Activated effector memory CD4-positive, alpha-beta T cell treated with anti-CD3 and anti-CD28 coated beads, Interleukin-2, amount 50 U/mL, for 16 hours (primary cell): ENCODE results near the gene COL1A1.
A peak's percentile ranks its signal among the peaks of the same experiment; 100 is the strongest.

Experiments
- DNase-seq: peaks from one replicate; pipeline ENCODE4 v3.0.0-alpha.2; 2020

COL1A1 gene

DNA sequence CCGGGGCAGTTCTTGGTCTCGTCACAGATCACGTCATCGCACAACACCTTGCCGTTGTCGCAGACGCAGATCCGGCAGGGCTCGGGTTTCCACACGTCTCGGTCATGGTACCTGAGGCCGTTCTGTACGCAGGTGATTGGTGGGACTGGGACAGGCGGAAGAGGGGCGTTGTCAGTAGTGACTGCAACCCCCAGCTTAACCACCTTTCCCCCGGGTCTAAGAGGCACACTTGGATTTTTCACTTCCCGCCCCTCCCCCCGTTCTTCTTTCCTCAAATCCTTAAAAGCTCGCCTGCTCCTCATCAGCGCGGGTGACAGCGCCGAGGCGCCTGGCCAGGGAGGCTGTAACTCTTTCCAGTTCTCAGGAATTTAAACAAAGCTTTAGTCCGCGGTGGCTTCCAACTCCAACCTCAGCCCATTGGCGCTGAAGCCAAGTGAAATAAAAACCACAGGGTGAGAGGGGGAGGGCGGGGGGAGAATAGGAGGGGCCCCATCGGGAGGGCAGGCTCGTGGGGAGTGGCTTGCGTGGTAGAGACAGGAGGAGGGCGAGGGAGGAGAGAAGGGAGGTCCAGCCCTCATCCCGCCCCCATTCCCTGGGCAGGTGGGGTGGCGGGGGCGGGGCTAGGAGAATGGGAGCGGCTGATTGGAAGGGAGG is 1.5 kb downstream of the COL1A1 start:
- DNase-seq, result peak; percentile 85

DNA sequence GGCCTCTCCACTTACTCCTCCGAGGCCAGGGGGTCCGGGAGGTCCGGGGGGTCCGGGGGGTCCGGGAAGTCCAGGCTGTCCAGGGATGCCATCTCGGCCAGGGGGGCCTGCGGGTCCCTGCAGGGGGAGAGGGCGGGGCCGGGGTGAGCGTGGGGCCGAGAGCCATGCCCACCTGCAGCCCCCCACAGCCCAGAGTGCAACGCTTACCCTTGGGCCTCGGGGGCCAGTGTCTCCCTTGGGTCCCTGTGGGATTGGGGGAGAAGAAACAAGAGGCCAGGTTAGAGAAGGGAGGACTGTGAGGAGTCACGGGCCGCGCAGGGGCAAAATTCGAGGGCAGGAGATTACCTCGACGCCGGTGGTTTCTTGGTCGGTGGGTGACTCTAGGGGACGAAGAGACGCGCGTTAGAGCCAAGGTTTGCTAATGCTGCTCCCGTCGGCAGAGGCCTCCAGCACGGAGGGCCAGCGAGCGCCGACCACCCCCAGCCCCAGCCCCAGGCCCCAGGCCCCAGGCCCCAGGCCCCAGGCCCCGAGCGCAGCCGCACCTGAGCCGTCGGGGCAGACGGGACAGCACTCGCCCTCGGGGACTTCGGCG is 2.1 kb downstream of the COL1A1 start:
- no peak for DNase-seq

DNA sequence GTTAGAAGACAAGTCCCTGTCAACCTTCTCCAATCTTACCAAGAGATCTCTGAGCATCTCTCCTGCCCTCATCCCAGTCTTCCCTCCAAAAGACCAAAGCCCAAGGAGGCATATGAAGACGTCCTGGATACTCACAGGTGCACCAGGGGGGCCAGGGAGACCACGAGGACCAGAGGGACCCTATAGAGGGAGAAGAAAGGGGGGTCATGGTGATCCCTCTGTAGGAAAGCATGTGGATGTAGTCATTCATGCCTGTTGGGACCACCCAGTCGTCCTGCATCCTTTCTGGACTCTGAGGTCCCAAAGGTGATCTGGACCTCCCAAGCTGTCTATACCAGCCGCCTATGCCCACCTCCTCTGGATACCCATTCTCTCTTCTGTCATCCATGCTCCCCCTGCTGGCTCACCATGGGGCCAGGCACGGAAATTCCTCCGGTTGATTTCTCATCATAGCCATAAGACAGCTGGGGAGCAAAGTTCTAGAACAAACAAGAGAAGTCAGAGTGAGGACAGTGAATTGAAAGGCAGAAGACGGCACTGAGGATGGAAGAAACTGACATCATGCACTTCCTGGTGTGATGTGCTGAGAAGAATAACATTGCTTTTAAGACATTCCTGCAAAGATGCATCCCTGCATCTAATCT is 3.3 kb downstream of the COL1A1 start:
- DNase-seq, result peak; percentile 82

DNA sequence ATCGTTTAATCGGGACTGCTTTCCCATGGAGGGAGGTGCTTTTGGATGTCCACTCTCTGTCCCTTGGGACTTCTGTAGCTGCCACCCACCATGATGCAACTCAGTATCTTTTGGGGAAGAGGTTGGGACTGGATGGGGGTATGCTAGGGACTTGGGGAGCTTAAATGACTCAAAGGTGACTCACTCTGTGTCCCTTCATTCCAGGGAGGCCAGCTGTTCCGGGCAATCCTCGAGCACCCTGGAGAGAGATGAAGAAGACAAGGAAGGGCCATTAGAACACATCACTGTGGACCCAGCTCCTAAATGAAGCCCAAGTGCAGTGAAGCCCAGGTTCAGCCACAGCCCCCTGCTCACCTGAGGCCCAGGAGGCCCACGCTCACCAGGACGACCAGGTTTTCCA is 4.6 kb downstream of the COL1A1 start:
- DNase-seq, result no peak

DNA sequence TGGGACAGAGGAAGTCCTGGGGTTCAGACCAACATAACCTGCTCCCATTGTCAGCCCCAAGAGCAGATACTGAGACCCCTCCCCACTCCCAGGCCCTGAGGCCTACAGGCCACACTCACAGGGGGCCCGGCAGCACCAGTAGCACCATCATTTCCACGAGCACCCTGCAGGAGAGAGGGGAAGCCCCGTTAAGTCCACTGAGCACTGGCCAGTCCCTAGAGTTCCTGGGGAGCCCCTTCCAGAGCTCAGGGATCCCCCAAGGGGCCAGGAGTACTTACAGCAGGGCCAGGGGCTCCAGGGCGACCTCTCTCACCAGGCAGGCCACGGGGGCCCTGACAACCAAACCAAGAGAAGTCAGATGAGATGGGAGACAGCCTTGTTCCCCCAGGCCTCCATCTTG is 5.4 kb downstream of the COL1A1 start:
- DNase-seq, result no peak

DNA sequence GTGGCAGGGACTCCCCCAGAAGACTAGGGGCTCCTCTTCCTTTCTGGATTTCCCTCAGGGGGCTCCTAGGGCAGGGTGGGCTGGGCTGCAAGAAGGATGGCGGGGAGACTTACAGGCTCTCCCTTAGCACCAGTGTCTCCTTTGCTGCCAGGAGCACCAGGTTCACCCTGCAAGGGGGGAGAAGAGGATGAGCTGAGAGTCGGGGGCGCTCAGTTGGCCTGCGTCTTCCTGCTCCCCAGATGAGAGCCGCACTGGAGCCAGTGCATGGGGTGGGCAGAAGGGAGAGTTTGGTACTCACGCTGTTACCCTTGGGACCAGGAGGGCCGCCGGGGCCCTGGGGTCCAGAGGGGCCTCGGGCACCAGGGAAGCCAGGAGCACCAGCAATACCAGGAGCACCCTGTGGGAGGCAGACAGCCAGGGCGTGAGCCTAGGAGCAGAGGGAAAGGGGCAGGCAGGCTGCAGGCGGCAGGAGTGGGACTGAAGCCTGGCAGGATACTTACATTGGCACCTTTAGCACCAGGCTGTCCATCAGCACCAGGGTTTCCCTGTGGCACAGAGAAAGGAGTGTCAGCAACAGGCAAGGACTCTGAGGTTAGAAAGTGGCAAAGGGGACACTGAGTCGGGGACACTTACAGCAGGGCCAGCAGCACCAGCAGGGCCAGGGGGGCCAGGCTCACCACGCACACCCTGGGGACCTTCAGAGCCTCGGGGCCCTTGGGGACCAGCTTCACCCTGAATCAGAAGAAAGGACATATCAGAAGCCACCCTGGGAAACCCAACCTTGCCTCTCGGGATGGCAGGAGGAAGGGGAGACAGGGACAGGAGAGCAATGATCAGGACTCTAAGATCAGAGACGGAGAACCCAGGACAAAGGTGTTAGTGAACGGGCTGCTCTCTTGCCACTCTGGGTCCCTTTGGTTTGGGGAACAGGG is 6.2 kb downstream of the COL1A1 start:
- no peak for DNase-seq

DNA sequence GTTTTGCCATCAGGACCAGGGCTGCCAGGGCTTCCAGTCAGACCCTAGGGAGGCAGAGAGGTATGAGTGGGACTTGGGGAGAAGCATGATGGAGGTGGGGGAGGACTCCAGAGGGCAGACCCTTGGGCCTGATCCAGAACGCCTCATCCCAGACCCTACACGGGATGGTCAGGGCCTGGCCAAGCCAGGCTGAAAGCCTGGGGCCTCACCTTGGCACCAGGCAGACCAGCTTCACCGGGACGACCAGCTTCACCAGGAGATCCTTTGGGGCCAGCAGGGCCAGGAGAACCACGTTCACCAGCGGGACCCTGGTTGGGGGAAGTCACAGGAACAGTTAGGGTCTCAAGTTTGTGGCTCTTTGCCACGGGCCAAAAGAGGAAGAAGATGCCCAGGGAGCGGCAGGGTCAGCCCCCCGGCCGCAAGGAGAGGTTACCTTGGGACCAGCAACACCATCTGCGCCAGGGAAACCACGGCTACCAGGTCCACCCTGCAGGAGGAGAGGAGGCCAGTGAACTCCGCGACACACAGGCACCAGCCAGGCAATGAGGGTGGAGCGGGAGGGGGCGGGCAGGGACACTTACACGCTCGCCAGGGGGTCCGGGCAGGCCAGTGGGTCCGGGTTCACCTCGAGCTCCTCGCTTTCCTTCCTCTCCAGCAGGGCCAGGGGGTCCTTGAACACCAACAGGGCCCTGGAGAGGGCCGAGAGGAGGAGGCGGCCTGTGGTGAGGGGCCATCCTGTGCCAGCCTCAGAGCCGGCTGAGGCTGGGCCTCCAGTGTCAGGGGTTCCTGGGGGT is 7.1 kb downstream of the COL1A1 start:
- DNase-seq, result no peak

DNA sequence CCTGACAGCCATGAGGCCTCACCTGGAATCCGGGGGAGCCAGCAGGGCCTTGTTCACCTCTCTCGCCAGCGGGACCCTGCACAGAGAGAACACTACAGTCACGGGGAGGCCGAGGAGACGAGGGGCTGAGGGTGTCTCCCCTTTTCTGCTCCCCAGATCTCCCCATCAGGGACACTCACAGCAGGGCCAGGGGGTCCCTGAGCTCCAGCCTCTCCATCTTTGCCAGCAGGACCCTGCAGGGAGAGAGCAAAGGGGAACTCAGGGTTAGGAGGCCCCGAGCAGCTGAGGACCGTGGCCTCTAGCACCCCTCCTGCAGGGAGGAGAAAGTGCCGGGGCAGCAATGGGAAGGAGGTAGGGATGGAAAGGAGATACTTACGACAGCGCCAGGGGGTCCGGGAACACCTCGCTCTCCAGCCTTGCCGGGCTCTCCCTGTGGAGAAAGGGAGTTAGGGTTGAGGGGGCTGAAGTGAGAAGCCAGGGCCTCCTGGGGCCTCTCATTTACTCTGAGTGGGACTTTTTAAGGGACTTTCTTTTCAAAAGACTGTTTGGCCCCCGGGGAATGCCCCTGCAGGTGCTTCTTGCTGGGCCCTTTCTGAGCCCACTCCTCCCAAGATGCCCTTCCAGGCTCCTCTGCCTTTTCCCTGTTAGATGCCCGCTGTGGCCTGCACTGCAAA is 8.7 kb downstream of the COL1A1 start:
- no peak for DNase-seq

DNA sequence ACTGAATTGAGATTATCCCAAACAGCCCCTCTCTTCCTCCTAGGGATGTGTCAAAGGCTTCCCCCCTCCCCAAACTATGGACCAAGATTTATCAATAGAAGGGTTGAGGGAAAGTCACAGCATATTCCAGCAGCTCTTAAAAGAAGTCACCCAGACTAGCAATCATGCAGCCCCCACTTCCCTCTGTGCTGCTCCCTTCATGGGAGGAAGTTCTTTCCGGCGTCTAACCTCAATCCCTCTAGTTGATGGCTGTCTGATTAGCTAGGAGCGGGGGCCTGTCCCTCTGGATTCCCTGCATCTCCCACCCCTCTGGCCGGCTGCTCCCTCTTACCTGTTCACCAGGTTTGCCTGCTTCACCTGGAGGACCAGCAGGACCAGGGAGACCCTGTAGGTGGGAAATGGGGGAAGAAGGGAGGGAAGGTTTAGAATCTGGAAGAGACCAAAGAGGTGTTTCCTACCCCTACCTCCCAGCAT is 9.2 kb downstream of the COL1A1 start:
- no peak for DNase-seq

DNA sequence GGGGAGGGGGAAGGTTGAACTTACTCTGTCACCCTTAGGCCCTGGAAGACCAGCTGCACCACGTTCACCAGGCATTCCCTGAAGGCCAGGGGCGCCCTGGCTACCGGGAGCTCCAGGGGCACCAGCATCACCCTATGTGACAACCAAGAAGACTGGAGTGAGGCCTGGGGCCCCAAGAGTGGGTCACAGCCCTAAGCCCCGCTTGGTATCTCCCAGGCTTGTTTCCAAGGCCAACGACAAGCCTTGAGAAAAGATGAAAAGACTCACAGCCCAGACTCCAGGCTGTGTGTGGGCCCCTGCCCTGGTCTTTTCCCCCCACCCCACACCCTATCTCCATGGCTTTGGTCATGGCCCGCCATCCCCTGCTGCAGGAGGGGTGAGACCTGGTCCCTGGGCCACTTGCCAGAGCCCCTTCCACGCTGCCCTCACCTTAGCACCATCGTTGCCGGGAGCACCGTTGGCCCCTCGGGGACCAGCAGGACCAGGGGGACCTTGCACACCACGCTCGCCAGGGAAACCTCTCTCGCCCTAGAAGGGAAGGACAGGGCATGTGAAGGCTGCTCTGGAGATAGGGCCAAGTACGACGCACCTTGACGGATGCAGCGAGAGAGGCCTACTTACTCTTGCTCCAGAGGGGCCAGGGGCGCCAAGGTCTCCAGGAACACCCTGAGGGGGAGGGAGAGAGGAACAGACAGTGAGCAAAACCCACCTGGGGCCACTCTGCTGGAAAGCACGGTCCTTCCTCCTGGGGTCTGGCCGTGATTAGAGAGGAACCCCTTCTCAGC is 9.9 kb downstream of the COL1A1 start:
- DNase-seq, result no peak

DNA sequence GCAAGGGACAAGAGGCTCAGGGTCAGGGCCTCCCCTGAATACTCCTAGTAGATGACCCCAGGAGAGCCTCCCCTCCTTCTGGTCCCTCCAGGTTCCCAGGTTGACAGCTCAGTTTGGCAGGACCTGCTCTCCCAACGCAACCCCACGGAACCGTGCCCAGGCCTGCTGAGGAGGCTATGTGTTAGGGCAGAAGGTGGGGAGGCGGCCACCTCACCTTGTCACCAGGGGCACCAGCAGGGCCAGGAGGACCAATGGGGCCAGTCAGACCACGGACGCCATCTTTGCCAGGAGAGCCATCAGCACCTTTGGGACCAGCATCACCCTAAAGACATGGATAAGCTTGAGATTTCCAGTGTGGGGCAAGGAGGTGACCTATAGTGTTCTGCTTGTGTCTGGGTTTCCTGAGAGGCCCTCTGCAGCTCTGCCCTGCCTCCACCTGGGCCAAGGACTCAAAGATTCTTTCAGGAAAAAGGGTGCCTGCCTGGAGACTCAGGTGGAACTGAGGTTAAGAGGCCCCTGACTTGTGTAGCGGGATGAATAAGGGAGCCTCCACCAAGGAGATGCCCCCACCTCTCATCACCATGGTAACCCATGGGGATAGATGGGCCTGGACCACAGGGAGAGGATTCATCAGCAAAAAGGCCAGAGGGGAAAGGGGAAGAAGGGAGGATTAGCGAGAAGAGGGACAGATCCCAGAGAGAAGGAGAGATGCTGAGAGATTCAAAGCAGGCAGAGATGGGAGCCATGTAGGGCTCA is 10.7 kb downstream of the COL1A1 start:
- DNase-seq, result no peak

DNA sequence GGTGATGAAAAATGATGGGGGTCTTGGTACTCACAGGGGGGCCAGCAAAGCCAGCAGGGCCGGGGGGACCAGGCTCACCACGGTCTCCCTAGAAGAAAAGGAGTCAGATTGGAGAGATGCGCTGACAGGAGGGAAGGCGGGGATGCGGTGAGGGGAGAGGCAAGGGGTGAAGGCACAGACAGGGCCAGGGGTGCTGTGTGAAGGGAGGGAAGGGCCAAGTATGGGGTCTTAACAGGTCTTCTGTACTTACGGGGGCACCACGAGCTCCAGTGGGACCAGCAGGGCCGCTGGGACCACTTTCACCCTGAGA is 11.2 kb downstream of the COL1A1 start:
- DNase-seq, result no peak

DNA sequence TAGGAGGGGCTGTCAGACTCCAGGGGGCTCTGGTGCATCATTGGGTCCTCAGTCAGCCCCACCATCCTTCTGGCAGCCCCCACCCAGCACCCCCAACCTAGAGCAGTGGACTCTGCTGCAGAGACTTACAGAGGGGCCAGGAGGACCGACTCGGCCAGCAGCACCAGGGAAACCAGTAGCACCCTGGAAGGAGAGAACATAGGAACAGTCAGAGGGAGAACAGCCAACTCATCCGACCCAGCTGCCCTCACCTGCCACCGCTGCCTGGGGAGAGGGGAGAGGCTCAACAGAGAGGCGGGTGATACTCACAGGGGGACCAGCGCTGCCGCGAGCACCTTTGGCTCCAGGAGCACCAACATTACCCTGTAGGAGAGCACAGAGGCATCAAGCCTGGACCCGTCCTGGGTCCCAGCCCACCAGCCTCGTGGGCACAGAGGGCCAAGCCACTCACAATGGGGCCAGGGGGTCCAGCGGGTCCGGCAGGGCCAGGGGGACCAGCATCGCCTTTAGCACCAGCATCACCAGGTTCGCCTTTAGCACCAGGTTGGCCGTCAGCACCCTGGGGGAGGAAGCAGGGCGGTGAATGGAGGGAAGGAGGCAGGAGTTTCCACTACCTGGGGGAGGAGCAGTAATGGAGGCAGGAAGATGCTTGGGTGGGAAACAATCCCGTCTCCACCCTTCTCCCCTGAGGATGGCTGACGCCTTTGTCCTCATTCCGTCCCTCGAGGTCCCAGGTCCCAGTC is 11.7 kb downstream of the COL1A1 start:
- no peak for DNase-seq

DNA sequence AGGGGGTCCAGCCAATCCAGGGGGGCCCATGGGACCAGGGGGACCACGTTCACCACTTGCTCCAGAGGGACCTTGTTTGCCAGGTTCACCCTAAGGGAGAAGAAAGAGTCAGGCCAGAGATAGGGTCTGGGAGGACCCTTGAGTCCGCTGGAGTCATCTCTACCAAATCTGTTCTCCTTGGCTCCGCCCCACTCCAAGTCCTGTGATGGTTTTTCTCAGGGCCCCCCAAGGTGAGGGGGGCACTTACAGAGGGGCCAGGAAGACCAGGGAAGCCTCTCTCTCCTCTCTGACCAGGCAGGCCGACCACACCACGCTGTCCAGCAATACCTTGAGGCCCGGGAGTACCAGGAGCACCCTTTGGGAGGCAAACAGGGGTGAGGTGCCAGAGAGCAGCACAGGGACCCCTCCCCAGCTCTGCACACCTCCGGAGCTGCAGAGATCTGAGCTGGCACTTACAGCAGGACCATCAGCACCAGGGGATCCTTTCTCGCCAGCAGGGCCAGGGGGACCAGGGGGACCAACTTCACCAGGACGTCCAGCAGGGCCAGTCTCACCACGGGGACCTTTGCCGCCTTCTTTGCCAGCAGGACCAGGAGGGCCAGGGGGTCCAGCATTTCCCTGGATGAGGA is 12.4 kb downstream of the COL1A1 start:
- no peak for DNase-seq

DNA sequence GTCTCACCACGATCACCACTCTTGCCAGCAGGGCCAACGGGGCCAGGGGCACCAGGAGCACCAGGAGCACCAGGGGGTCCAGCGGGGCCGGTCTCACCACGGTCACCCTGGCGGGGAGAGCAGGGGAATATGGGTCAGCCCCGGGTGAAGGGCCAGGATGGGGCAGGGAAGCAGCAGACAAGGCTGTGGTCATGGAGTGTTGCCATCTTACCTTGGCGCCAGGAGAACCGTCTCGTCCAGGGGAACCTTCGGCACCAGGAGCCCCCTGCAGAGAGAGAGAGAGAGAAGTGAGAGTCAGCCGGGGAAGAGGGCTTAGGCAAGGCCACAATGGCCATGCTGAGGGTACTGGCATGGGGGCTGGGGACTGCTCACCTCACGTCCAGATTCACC is 12.9 kb downstream of the COL1A1 start:
- no peak for DNase-seq

DNA sequence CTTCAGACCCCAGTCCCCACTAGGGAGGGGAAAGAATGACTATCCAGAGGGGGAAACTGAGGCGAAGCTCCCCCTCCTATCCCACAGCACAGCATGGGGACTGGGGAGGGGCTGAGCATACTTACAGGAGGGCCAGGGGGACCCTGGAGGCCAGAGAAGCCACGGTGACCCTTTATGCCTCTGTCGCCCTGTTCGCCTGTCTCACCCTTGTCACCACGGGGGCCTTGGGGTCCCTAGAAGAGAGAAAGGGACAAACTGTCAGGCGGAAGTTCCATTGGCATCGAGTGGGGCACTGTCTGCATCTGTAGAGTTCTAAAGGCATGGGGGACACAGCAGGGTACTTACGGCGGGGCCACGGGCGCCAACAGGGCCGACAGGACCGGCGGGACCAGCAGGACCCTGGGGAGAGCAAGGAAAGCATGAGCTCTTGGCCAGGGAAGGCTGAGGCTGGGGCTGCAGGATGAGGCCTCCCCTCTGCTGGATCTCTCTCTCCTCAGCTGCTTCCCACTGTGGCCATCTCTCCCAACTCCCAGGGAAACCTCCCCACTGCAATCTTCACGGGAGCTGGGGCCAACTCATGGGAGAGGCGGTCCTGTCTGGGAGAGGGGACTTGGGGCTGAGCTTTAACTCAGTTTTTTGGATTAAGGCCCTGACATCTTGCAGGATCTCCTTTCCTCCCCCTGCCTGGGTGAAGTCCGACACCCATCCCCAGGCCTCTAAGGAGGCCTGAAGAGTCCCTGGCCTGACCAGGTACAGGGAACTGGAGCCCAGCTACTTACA is 13.5 kb downstream of the COL1A1 start:
- DNase-seq, result no peak

DNA sequence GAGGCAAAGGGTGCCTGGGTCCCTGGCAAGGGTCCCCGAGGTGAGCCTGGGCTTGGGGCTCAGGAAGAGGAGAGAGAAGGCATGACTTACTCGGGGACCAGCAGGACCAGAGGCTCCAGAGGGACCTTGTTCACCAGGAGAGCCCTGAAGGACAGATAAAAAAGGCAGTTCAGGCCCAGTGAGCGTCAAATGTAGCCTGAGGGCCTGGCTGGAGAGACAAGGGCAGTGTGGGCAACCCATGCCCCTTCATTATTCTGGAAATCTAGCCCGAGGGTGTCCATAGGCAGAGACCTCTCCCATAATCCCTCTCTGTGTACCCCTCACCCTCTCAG is 14.1 kb downstream of the COL1A1 start:
- no peak for DNase-seq

DNA sequence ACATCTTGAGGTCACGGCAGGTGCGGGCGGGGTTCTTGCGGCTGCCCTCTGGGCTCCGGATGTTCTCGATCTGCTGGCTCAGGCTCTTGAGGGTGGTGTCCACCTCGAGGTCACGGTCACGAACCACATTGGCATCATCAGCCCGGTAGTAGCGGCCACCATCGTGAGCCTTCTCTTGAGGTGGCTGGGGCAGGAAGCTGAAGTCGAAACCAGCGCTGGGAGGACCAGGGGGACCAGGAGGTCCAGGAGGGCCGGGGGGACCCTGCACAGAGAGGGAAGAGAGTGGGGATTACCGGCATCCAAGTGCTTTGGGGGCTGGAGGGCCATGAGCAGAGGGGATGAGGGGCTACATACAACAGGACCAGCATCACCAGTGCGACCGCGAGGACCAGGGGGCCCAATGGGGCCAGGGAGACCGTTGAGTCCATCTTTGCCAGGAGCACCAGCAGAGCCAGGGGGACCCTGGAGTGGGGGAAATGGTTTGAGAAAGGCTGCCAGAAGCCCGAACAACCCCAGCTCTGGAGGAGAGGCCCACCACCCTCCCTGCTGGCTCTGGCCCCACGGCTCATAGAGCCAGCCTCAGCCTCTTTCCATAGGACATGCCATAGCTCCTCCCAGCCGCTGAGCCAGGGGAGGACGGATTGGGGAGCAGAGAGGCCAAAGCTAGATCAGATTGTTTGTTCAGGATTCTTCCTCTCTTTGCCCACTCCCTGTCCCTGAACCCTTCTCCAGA is 14.6 kb downstream of the COL1A1 start:
- DNase-seq, result no peak
